Endothelial cell of umbilical vein (primary cell): ENCODE results near the gene CUL2.

Source experiments
- POLR2A ChIP-seq: IDR thresholded peaks from 2 replicates; pipeline ENCODE4 v1.6.1; 2012; ENCODE audit warnings: low read depth, mild to moderate bottlenecking, control low read depth, low read length
- TF ChIP-seq, protein P1 (sequence below), 2 donors: IDR thresholded peaks; 1 replicate in 1 of 2; 2 replicates in 1 of 2; pipeline ENCODE4 v1.5.1; 2011; ENCODE audit warnings: low read length in 2 of 2, mild to moderate bottlenecking in 2 of 2, moderate library complexity in 2 of 2, control low read depth in 1 of 2, inconsistent platforms in 1 of 2, low read depth in 1 of 2; ENCODE audit not compliant: insufficient read depth in 1 of 2; ENCODE audit errors: extremely low read depth in 1 of 2

DNA sequence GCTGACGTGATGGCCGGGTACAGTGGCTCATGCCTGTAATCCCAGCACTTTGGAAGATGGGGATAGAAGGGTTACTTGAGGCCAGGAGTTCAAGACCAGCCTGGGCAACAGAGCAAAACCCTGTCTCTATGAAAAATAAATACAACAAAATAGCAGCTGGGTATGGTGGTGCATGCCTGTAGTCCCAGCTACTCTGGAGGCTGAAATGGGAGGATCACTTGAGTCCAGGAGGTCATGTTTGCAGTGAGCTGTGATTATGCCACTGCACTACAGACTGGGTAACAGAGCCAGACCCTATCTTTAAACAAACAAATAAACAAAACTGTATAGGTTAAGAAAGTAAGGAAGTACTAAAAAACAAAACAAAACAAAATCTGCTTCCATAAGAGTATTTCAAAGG is 6.2 kb upstream of the CUL2 start:
- TF ChIP-seq, protein P1, sequence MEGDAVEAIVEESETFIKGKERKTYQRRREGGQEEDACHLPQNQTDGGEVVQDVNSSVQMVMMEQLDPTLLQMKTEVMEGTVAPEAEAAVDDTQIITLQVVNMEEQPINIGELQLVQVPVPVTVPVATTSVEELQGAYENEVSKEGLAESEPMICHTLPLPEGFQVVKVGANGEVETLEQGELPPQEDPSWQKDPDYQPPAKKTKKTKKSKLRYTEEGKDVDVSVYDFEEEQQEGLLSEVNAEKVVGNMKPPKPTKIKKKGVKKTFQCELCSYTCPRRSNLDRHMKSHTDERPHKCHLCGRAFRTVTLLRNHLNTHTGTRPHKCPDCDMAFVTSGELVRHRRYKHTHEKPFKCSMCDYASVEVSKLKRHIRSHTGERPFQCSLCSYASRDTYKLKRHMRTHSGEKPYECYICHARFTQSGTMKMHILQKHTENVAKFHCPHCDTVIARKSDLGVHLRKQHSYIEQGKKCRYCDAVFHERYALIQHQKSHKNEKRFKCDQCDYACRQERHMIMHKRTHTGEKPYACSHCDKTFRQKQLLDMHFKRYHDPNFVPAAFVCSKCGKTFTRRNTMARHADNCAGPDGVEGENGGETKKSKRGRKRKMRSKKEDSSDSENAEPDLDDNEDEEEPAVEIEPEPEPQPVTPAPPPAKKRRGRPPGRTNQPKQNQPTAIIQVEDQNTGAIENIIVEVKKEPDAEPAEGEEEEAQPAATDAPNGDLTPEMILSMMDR (IDR thresholded peaks at IDR 0.05; ENCODE audit: extremely low read depth in 1 of 2, insufficient read depth in 1 of 2, low read depth in 1 of 2, low read length in 2 of 2): no peak
- TF ChIP-seq POLR2A: no peak
